Endodermal cell (in vitro differentiated cells): ENCODE measurements around the gene ZDHHC24. TPM values are rescaled to one million over a fixed set of nuclear protein-coding genes. Genes with fewer than 3 reads are reported as not detected.

Source experiments
- DNase-seq: peaks from one replicate; pipeline ENCODE4 v3.0.0-alpha.2; 2017
- H3K27ac ChIP-seq: 2 replicates; pipeline ENCODE4 v1.5.1; 2013; ENCODE audit warnings: mild to moderate bottlenecking, low read depth, low read length, moderate library complexity
- H3K27me3 ChIP-seq: 2 replicates; pipeline ENCODE4 v1.6.1; 2013; ENCODE audit warnings: mild to moderate bottlenecking, low read length, moderate library complexity; ENCODE audit not compliant: insufficient read depth, control insufficient read depth, poor library complexity, severe bottlenecking
- H3K36me3 ChIP-seq: 2 replicates; pipeline ENCODE4 v1.7.0; 2013; ENCODE audit warnings: mild to moderate bottlenecking, low read length, moderate library complexity; ENCODE audit not compliant: control insufficient read depth, insufficient read depth
- H3K4me1 ChIP-seq: one replicate; pipeline ENCODE4 v1.7.0; 2013; ENCODE audit warnings: low read length; ENCODE audit not compliant: control insufficient read depth, insufficient read depth
- H3K4me3 ChIP-seq: 2 replicates; pipeline ENCODE4 v1.5.1; 2013; ENCODE audit warnings: mild to moderate bottlenecking, low read length, moderate library complexity
- H3K9ac ChIP-seq: 2 replicates; pipeline ENCODE4 v1.6.1; 2013; ENCODE audit warnings: mild to moderate bottlenecking, low read length, moderate library complexity; ENCODE audit not compliant: poor library complexity, severe bottlenecking; ENCODE audit errors: extremely low read depth
- H3K9me3 ChIP-seq: 2 replicates; pipeline ENCODE4 v1.6.1; 2013; ENCODE audit warnings: mild to moderate bottlenecking, low read length, moderate library complexity; ENCODE audit not compliant: control insufficient read depth
- H3K27ac Mint-ChIP-seq: 2 replicates; pipeline ENCODE4 v1.8.0; 2020; ENCODE audit warnings: mixed read lengths
- H3K27me3 Mint-ChIP-seq: 2 replicates; pipeline ENCODE4 v1.8.0; 2021; ENCODE audit warnings: mild to moderate bottlenecking, mixed read lengths; ENCODE audit not compliant: insufficient read depth
- H3K36me3 Mint-ChIP-seq: 2 replicates; pipeline ENCODE4 v1.8.0; 2020; ENCODE audit warnings: low read depth, mixed read lengths
- H3K4me1 Mint-ChIP-seq: 2 replicates; pipeline ENCODE4 v1.8.0; 2020; ENCODE audit warnings: mixed read lengths
- H3K4me3 Mint-ChIP-seq: 2 replicates; pipeline ENCODE4 v1.8.0; 2020; ENCODE audit warnings: mild to moderate bottlenecking, moderate library complexity, mixed read lengths
- H3K9me3 Mint-ChIP-seq: 2 replicates; pipeline ENCODE4 v1.8.0; 2020; ENCODE audit warnings: mild to moderate bottlenecking, mixed read lengths
- WGBS, 2 experiments: methylation state at CpG; one replicate each; pipeline versions ENCODE4 v1.1.5 to v1.1.7; 2013; ENCODE audit warnings: missing lambda C conversion rate in 2 of 2, mixed read lengths in 1 of 2; ENCODE audit not compliant: insufficient coverage in 1 of 2, insufficient read length in 1 of 2; 5-methylcytosine and 5-hydroxymethylcytosine counted together
- total RNA-seq, 2 donors: library from RNA; stranded (reverse); fragmentation: NEBNext Ultra II Directional in 1 of 2; extraction: Animal tissue kit (Norgen Biotek cat#: 25700) in 1 of 2; gene quantifications; 2 replicates in 1 of 2; 3 replicates in 1 of 2; pipeline ENCODE4 v1.2.1, GENCODE V29; 2021
- TF ChIP-seq, protein P1 (sequence below): fragments of 200-600 bp; sonication (generic); conservative IDR thresholded peaks from 2 replicates; pipeline ENCODE4 v1.5.0; 2021; ENCODE audit warnings: antibody characterized with exemption, mild to moderate bottlenecking

Gene ZDHHC24
- total RNA-seq, 2 donors from 2014 or later = 10.6 to 11.7 TPM

GRCh38 chr11:66557733-66558326 is 12.0 kb upstream of the ZDHHC24 start:
- Mint-ChIP-seq H3K36me3 (no peaks in the 10 kb centered on the region), H3K9me3 (no peaks in the 10 kb centered on the region), H3K4me3 (no peak overlapping the region), H3K27me3 (peaks cover 13% of the 10 kb centered on the region), H3K4me1 (no peaks in the 10 kb centered on the region), H3K27ac (no peak overlapping the region)
- TF ChIP-seq, protein P1, sequence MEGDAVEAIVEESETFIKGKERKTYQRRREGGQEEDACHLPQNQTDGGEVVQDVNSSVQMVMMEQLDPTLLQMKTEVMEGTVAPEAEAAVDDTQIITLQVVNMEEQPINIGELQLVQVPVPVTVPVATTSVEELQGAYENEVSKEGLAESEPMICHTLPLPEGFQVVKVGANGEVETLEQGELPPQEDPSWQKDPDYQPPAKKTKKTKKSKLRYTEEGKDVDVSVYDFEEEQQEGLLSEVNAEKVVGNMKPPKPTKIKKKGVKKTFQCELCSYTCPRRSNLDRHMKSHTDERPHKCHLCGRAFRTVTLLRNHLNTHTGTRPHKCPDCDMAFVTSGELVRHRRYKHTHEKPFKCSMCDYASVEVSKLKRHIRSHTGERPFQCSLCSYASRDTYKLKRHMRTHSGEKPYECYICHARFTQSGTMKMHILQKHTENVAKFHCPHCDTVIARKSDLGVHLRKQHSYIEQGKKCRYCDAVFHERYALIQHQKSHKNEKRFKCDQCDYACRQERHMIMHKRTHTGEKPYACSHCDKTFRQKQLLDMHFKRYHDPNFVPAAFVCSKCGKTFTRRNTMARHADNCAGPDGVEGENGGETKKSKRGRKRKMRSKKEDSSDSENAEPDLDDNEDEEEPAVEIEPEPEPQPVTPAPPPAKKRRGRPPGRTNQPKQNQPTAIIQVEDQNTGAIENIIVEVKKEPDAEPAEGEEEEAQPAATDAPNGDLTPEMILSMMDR = no peak
- H3K27ac ChIP-seq = no peak overlapping the region
- 94 to 95% methylated on average over 13 to 24 of the region's 24 CpGs for WGBS, 2 experiments
- no peaks in the 10 kb centered on the region for H3K27me3 ChIP-seq
- H3K4me1 ChIP-seq = no peaks in the 10 kb centered on the region
- H3K4me3 ChIP-seq = no peak overlapping the region
- no peaks in the 10 kb centered on the region for H3K9me3 ChIP-seq
- H3K36me3 ChIP-seq = no peaks in the 10 kb centered on the region
- no peak overlapping the region for H3K9ac ChIP-seq
- no peak for DNase-seq

GRCh38 chr11:66556086-66556485 is 10.2 kb upstream of the ZDHHC24 start:
- H3K9ac ChIP-seq = no peak overlapping the region
- no peak overlapping the region for H3K27ac Mint-ChIP-seq
- H3K27me3 Mint-ChIP-seq = peaks cover 13% of the 10 kb centered on the region
- H3K4me3 Mint-ChIP-seq = no peak overlapping the region
- no peak overlapping the region for H3K4me3 ChIP-seq
- H3K27ac ChIP-seq = no peak overlapping the region
- no peaks in the 10 kb centered on the region for H3K9me3 ChIP-seq
- TF ChIP-seq, protein P1 = no peak
- no peaks in the 10 kb centered on the region for H3K9me3 Mint-ChIP-seq
- H3K36me3 Mint-ChIP-seq = no peaks in the 10 kb centered on the region
- no peak for DNase-seq
- no peaks in the 10 kb centered on the region for H3K27me3 ChIP-seq
- 90 to 98% methylated on average over 6 to 7 of the region's 7 CpGs for WGBS, 2 experiments
- H3K4me1 ChIP-seq = no peaks in the 10 kb centered on the region
- H3K4me1 Mint-ChIP-seq = no peaks in the 10 kb centered on the region
- H3K36me3 ChIP-seq = no peaks in the 10 kb centered on the region

- no peaks in the 10 kb centered on the region for H3K36me3 ChIP-seq
- H3K9me3 ChIP-seq = no peaks in the 10 kb centered on the region
- Mint-ChIP-seq H3K4me1 (no peaks in the 10 kb centered on the region), H3K9me3 (no peaks in the 10 kb centered on the region), H3K27me3 (peaks cover 13% of the 10 kb centered on the region), H3K4me3 (no peak overlapping the region), H3K27ac (no peak overlapping the region), H3K36me3 (no peaks in the 10 kb centered on the region)
- WGBS, 2 experiments = 72 to 82% methylated on average over 3 of the region's 3 CpGs
- no peak overlapping the region for H3K27ac ChIP-seq
- TF ChIP-seq, protein P1 = no peak
- no peak for DNase-seq
- no peaks in the 10 kb centered on the region for H3K27me3 ChIP-seq
- no peak overlapping the region for H3K9ac ChIP-seq
- no peaks in the 10 kb centered on the region for H3K4me1 ChIP-seq
- no peak overlapping the region for H3K4me3 ChIP-seq
These were observed 9.6 kb upstream of the ZDHHC24 start for GRCh38 chr11:66555416-66555815.
